ENCODE results near the gene ZDHHC11.

DNA sequence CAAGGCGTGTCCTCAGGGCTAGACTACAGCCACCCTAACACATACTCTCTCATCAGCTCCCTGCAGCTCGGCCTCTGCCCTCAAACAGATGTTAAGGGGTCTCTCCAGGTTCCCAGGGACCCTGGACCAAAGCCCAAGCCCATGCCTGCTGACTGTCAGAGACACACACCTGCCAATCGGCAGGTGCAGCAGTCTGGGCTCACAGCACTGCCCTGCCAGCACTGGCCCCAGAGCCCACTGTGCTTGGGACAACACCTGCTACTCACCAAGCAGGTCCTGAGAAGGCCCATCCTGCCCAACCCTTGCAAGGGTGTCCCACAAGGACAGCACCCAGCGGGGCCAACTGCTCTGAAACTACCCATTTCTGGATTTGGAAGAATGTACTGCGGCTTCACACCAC lies 20.2 kb upstream of the ZDHHC11 start:
- no peak for TF ChIP-seq POLR2AphosphoS5 (IDR thresholded peaks at IDR 0.05; ENCODE audit: low read depth, low read length)
- TF ChIP-seq, protein P1, sequence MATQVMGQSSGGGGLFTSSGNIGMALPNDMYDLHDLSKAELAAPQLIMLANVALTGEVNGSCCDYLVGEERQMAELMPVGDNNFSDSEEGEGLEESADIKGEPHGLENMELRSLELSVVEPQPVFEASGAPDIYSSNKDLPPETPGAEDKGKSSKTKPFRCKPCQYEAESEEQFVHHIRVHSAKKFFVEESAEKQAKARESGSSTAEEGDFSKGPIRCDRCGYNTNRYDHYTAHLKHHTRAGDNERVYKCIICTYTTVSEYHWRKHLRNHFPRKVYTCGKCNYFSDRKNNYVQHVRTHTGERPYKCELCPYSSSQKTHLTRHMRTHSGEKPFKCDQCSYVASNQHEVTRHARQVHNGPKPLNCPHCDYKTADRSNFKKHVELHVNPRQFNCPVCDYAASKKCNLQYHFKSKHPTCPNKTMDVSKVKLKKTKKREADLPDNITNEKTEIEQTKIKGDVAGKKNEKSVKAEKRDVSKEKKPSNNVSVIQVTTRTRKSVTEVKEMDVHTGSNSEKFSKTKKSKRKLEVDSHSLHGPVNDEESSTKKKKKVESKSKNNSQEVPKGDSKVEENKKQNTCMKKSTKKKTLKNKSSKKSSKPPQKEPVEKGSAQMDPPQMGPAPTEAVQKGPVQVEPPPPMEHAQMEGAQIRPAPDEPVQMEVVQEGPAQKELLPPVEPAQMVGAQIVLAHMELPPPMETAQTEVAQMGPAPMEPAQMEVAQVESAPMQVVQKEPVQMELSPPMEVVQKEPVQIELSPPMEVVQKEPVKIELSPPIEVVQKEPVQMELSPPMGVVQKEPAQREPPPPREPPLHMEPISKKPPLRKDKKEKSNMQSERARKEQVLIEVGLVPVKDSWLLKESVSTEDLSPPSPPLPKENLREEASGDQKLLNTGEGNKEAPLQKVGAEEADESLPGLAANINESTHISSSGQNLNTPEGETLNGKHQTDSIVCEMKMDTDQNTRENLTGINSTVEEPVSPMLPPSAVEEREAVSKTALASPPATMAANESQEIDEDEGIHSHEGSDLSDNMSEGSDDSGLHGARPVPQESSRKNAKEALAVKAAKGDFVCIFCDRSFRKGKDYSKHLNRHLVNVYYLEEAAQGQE (IDR thresholded peaks at IDR 0.05; ENCODE audit: insufficient read depth in 1 of 2, low read depth in 2 of 2, low read length in 2 of 2): no peak
- TF ChIP-seq FOXP2 (optimal IDR thresholded peaks at IDR 0.05; ENCODE audit: borderline replicate concordance, extremely low read depth, extremely low read length, insufficient read depth): no peak
- TF ChIP-seq SIN3A (IDR thresholded peaks at IDR 0.05; ENCODE audit: borderline replicate concordance, insufficient read depth, low read length): no peak
- no peak for TF ChIP-seq TAF1 (IDR thresholded peaks at IDR 0.05; ENCODE audit: borderline replicate concordance, insufficient read depth, low read length)
